HEK293T (cell line): Measurements from ENCODE around the gene MAP2K2.

ENCODE experiments used
- CTCF ChIA-PET: fragments of 350-600 bp; formaldehyde crosslinking; extraction: SDS; loops from one replicate; lab custom pipeline; 2021; ENCODE audit warnings: antibody characterized with exemption, inconsistent platforms; lab: Yijun Ruan, JAX
- POLR2A ChIA-PET: fragments of 350-600 bp; formaldehyde crosslinking; extraction: SDS; loops from one replicate; lab custom pipeline; 2020; ENCODE audit warnings: antibody characterized with exemption, inconsistent platforms; lab: Yijun Ruan, JAX
- DNase-seq: peaks from one replicate; pipeline ENCODE4 v3.0.0; 2012; ENCODE audit warnings: mixed read lengths; ENCODE audit errors: extremely low spot score
- ARNT ChIP-seq: fragments of 450-650 bp; IDR thresholded peaks from 2 replicates; pipeline ENCODE4 v1.6.1; 2017; ENCODE audit warnings: mild to moderate bottlenecking
- BHLHE40 ChIP-seq: fragments of 450-650 bp; IDR thresholded peaks from 2 replicates; pipeline ENCODE4 v1.6.1; 2016; ENCODE audit warnings: mild to moderate bottlenecking, moderate library complexity, borderline replicate concordance
- CTBP1 ChIP-seq: fragments of 450-650 bp; IDR thresholded peaks from 2 replicates; pipeline ENCODE4 v1.6.1; 2016; ENCODE audit warnings: borderline replicate concordance
- ELF4 ChIP-seq: fragments of 450-650 bp; IDR thresholded peaks from 2 replicates; pipeline ENCODE4 v1.6.1; 2017; ENCODE audit warnings: antibody characterized with exemption
- FOXA1 ChIP-seq: fragments of 450-650 bp; IDR thresholded peaks from 2 replicates; pipeline ENCODE4 v1.6.1; 2016; ENCODE audit warnings: mild to moderate bottlenecking
- FOXK2 ChIP-seq: fragments of 450-650 bp; IDR thresholded peaks from 2 replicates; pipeline ENCODE4 v1.6.1; 2016; ENCODE audit warnings: mild to moderate bottlenecking
- FOXM1 ChIP-seq: fragments of 450-650 bp; IDR thresholded peaks from 2 replicates; pipeline ENCODE4 v1.6.1; 2017; ENCODE audit warnings: mild to moderate bottlenecking, borderline replicate concordance
- HDGF ChIP-seq: fragments of 450-650 bp; IDR thresholded peaks from 2 replicates; pipeline ENCODE4 v1.6.1; 2017; ENCODE audit warnings: antibody characterized with exemption, borderline replicate concordance
- L3MBTL2 ChIP-seq: fragments of 450-650 bp; conservative IDR thresholded peaks from 2 replicates; pipeline ENCODE4 v1.6.1; 2016; ENCODE audit warnings: mild to moderate bottlenecking
- LEF1 ChIP-seq: fragments of 450-650 bp; IDR thresholded peaks from 2 replicates; pipeline ENCODE4 v1.6.1; 2017; ENCODE audit warnings: mild to moderate bottlenecking, borderline replicate concordance
- NFRKB ChIP-seq: fragments of 450-650 bp; IDR thresholded peaks from 2 replicates; pipeline ENCODE4 v1.6.1; 2016; ENCODE audit warnings: mild to moderate bottlenecking, moderate library complexity
- PKNOX1 ChIP-seq: fragments of 450-650 bp; IDR thresholded peaks from 2 replicates; pipeline ENCODE4 v1.6.1; 2016
- SP1 ChIP-seq: fragments of 450-650 bp; IDR thresholded peaks from 2 replicates; pipeline ENCODE4 v1.6.1; 2017
- SUZ12 ChIP-seq: fragments of 450-650 bp; IDR thresholded peaks from 2 replicates; pipeline ENCODE4 v1.6.1; 2016; ENCODE audit warnings: mild to moderate bottlenecking
- TARDBP ChIP-seq: fragments of 450-650 bp; IDR thresholded peaks from 2 replicates; pipeline ENCODE4 v1.6.1; 2016
- ZNF384 ChIP-seq: fragments of 450-650 bp; IDR thresholded peaks from 2 replicates; pipeline ENCODE4 v1.6.1; 2016

MAP2K2 gene

GRCh38 chr19:4094291-4094690, 29.6 kb downstream of the MAP2K2 start:
- CTCF ChIA-PET = interaction anchor here (1.4 kb wide), 1 partner anchor 10 kb away, joined by 3 read pairs; no protein-coding TSS in a partner anchor
- POLR2A ChIA-PET = no interaction called here
- TF ChIP-seq FOXM1 (no peak), CTBP1 (no peak), HDGF (no peak), PKNOX1 (no peak), TARDBP (no peak), NFRKB (no peak), ARNT (no peak), FOXK2 (no peak)
- no peak for DNase-seq

GRCh38 chr19:4093643-4094175, 30.2 kb downstream of the MAP2K2 start:
- DNase-seq = no peak
- POLR2A ChIA-PET = no interaction called here
- CTCF ChIA-PET = interaction anchor here (1.4 kb wide), 1 partner anchor 11 kb away, joined by 3 read pairs; no protein-coding TSS in a partner anchor
- no peak for TF ChIP-seq FOXM1
- no peak for TF ChIP-seq ARNT
- TF ChIP-seq HDGF = no peak
- no peak for TF ChIP-seq SUZ12
- no peak for TF ChIP-seq LEF1
- no peak for TF ChIP-seq BHLHE40
- TF ChIP-seq SP1 = no peak
- TF ChIP-seq NFRKB = no peak
- no peak for TF ChIP-seq TARDBP
- TF ChIP-seq ZNF384 = no peak
- TF ChIP-seq FOXK2 = no peak
- TF ChIP-seq FOXA1 = no peak

GRCh38 chr19:4090356-4091220, 33.3 kb downstream of the MAP2K2 start:
- no peak for TF ChIP-seq FOXK2
- no peak for TF ChIP-seq ELF4
- no peak for TF ChIP-seq NFRKB
- TF ChIP-seq ZNF384 = no peak
- no peak for TF ChIP-seq BHLHE40
- no peak for TF ChIP-seq L3MBTL2
- TF ChIP-seq CTBP1 = no peak
- ChIA-PET POLR2A (no interaction called here), CTCF (no interaction called here)

GRCh38 chr19:4089946-4090345, 34.0 kb downstream of the MAP2K2 start:
- ChIA-PET POLR2A (no interaction called here), CTCF (no interaction called here)
- TF ChIP-seq BHLHE40 = no peak
- no peak for TF ChIP-seq LEF1
- no peak for TF ChIP-seq ARNT
- no peak for TF ChIP-seq ZNF384
- TF ChIP-seq HDGF = no peak
- TF ChIP-seq FOXA1 = no peak
- TF ChIP-seq CTBP1 = no peak
- TF ChIP-seq ELF4 = no peak
- TF ChIP-seq TARDBP = no peak
- no peak for TF ChIP-seq FOXM1
- DNase-seq = no peak

More at GRCh38 chr19:4090356-4091220, 33.3 kb downstream of the MAP2K2 start:
- no peak for DNase-seq

- ChIA-PET POLR2A (no interaction called here), CTCF (no interaction called here)
- no peak for DNase-seq
- TF ChIP-seq L3MBTL2 (no peak), TARDBP (no peak), FOXK2 (no peak), FOXA1 (no peak), CTBP1 (no peak), NFRKB (no peak), PKNOX1 (no peak), LEF1 (no peak), ZNF384 (no peak), FOXM1 (no peak), ELF4 (no peak), HDGF (no peak), BHLHE40 (no peak), SP1 (no peak)
Measured at GRCh38 chr19:4089400-4089908, 34.5 kb downstream of the MAP2K2 start.

GRCh38 chr19:4088975-4089374, 34.9 kb downstream of the MAP2K2 start:
- POLR2A ChIA-PET = no interaction called here
- no peak for DNase-seq
- TF ChIP-seq TARDBP (no peak), HDGF (no peak), FOXM1 (no peak), BHLHE40 (no peak), SP1 (no peak), FOXA1 (no peak), L3MBTL2 (no peak), SUZ12 (no peak)
- CTCF ChIA-PET = no interaction called here
